AG08396 (cell line): ENCODE measurements around the gene HHIP.

Experiments
- DNase-seq: peaks from one replicate; pipeline ENCODE4 v3.0.0; 2012; ENCODE audit warnings: low spot score, mixed read lengths

The HHIP gene

GRCh38 chr4:144705601-144706590 lies 59.9 kb downstream of the HHIP start:
- DNase-seq: no peak

DNA sequence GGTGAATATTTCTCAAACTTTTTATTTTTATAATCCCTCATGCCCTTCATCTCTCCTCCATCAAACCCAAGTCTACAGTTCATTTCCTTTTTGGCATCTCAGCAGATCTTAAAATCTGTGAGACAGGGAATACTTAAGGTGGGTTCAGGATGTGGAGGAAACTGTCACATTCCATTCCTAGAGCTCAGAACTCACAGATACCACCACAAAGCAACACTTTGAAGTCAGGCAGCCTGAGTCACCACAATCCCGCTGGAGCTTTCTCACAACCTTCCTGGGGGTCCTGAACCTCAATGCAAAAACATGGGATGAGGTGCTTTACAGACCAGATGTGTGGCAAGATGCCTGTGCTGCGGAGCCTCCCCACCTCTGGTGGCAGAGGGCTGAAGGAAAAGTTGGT lies 63.2 kb downstream of the HHIP start:
- peak; percentile 13 for DNase-seq

DNA sequence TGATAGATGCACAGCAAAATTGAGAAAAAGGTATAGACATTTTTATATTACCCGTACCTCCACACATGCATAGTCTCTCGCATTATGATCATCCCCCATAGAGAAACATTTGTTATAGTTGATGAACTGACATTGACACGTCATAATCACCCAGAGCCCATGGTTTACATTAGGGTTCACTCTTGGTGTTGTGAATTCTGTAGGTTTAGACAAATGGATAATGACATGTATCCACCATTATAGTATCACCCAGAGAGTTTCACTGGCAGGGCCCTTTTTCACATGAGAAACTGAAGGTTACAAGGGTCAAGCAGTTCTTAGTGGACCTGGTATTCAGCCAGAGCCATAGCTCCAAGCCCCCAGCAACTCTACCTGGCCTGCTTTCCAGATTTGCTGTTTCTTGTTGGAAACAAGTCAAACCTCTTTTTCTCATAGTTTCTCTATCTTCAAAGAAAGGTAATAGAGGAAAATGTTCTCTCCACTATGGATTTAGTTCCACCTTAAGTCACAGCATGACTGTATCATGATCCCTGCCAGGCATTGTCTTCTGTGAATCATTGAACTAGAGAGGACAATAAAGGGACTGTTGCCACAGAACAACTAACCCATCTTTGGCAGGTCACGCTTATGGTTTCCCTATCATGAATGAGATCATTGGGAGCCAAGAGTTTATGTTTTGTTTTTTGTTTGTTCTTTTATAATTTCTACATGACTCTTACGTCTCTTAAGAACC lies 64.0 kb downstream of the HHIP start:
- no peak for DNase-seq

- DNase-seq: no peak
Observed at GRCh38 chr4:144710526-144710912, 64.6 kb downstream of the HHIP start.

GRCh38 chr4:144711700-144712456 lies 65.9 kb downstream of the HHIP start:
- no peak for DNase-seq

GRCh38 chr4:144712775-144713174 lies 66.8 kb downstream of the HHIP start:
- peak; percentile 11 for DNase-seq

DNA sequence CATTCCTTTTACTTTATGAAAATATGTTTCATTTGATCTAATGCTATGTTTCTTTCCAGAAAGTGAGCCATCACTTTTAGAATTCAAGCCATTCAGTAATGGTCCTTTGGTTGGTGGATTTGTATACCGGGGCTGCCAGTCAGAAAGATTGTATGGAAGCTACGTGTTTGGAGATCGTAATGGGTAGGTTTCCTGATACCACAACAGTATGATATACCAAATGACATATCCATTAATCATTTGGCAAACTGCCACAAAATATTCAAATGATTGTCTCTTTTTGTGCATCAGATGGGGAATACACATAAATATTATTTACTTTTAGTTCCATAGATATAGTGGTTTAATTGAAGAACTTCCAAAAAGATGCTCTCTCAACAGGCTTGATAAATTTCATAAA lies 68.2 kb downstream of the HHIP start:
- DNase-seq: no peak

DNA sequence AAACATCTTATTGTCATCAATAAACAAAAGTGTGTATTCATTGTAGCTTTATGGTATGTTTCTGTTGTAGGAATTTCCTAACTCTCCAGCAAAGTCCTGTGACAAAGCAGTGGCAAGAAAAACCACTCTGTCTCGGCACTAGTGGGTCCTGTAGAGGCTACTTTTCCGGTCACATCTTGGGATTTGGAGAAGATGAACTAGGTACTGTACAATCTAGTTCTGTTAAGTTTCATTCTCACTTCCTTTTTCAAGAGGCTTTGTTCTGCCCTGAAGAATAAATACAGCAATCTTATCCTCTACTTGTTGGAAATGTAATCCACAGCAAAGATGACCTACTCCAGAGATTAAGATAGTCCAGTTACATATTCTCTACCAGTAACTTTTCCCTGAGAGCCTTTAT lies 69.3 kb downstream of the HHIP start:
- no peak for DNase-seq

- no peak for DNase-seq
Observed at GRCh38 chr4:144716778-144717177, 70.8 kb downstream of the HHIP start.

DNA sequence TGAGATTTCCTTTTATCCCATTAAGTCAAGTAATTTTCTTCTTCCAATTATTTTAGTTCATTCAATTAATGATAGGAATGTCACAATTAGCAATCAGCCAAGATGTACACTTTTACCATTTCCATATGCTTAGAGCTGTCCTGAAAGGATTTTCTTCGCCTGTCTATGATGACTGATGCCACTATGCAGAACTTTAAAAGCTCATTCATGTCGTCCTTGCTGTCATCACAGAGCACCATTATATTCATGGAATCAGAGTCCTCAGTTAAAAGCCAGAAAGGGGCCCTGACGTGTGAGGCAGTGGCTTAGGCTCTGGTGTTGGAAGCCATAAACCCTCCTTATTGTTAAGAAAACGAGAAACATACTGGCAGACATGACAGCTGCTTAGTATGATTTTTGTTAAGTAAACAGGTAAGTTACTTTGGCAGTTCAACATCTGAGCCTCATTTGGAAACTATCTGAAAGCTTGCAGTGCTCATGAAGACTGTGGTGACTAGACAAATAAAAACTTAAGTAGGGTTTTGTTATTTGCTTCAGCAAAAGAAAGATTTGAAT lies 73.1 kb downstream of the HHIP start:
- DNase-seq: no peak

GRCh38 chr4:144720491-144720890 lies 74.5 kb downstream of the HHIP start:
- DNase-seq: no peak

GRCh38 chr4:144721994-144722393 lies 76.0 kb downstream of the HHIP start:
- no peak for DNase-seq

DNA sequence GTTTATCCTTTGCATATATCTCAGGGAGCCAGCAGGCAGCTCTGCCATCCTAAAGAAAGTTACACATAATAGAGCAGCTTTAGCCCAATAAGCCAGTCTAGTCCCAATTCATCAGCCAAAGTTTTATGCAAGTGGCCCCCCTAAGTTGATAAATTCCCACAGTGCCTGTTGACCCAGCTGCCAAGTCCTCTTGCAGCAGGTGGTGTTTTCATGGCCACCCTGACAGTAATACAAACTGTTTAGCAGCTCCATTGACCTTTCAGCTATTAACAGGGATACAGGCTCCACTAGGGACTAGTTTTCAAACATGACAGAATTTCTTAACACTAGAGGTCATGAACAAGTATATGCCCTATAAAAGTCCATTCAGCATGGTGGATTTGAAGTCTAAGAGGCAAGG lies 77.5 kb downstream of the HHIP start:
- no peak for DNase-seq

DNA sequence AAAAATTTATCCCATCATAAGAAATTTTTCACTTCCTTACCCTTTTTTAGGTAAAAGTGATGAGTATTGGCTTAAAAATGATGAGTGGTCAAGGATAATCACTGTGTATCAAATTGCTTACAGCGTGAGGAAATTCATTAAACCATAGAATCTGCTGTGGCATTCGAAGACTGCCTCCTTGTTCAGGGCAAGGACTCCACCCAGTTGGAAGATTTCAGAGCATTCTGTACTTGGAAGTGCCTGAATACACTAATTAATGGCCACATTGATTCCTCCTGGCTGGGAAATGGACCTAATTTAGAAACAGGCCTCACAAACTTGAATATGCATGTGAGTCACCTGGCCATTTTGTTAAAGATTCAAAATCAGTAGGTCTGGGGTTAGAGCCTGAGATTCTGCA lies 83.2 kb downstream of the HHIP start:
- DNase-seq: no peak

GRCh38 chr4:144732584-144733428 lies 86.8 kb downstream of the HHIP start:
- DNase-seq: no peak

DNA sequence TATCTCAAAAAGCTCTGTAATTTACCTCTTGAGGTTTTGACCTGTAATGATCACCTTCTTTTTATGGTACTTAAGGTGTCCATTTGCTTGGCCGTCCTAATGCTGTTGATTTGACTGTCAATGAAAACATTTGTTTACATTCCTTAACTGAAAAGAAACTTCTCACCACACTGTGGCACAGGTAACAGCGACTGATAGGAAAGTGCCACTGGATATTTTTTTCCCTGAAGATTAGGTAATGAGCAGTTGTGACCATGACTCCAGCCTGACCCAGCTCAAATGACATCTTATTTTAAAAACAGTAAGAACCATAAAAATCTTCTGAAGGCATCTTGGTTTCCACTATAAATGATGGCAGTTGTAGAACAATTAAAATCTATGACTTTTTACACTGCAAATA lies 87.6 kb downstream of the HHIP start:
- no peak for DNase-seq

DNA sequence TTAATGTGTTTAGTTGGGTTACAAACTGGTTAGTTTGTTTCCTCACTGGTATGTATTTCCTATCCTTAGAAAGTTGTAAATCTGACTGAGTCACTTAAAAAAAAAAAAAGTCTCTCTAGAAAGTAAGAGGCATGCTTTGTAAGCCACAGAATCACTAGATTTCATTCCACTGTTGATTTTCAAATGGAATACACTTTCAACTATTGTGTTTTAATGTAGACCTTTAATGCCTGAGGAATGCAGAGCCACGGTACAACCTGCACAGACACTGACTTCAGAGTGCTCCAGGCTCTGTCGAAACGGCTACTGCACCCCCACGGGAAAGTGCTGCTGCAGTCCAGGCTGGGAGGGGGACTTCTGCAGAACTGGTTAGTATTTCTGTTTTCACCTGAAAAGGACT lies 88.6 kb downstream of the HHIP start:
- peak; percentile 6 for DNase-seq

DNA sequence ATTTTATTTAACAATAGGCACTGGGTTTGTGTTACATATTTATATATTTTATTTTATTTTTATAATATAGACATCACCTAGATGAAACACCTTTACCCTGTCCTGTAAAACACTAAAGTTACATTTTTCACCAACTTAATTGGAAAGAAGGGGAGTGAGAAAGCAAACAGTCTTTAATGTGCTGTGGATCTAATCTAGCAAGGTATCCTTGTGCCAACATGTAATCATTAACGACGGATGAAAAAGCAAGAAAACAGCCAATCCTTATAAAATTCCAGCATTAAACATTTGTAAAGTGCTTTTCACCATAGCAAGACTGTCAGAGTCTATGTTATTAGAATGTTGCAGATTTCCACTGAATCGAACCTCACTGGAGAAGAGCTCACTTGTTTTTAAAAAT lies 92.7 kb downstream of the HHIP start:
- DNase-seq: no peak

DNA sequence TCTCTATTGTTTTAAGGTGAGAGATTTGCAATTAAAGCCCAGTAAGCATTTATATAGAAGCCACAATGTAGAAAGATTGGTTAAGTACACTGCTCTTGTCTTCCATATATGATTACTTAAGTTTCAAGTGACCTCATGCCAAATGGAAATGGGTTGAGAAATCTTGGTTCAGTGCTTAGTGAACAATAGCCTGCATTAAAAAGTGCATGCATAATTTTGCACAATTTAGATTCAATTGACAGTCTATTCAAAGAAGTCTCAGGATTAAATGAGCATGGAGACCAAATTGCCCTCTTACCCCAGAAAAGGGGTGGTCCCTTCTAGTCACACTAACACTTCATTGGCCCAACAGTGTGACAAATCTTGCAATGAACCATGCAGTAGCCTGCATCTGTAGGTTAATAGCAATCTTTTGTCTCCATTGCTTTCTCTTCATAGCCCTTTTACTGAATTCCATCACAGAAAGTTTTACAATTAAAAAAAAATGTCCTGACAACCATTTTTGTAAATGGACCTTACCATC lies 93.6 kb downstream of the HHIP start:
- DNase-seq: no peak

DNA sequence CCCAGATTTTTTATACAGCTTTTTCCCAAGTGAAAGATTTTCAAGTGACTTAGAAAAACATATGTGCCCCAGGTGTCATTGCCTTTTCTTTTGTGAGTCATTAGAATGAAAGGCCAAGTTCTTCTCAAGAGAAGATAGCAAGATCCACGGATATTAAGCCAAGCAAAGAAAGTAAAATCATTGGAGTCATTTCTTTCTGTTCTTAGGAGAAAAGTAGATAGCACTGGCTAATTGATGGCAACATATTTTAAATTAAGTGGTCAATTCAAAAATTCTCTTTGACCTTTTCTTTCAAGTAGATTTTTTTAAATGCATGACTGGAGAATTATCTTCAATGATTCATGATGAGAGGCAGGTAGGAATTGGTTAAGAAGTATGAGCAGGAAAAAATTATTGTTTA lies 94.4 kb downstream of the HHIP start:
- no peak for DNase-seq
